Type B pancreatic cell (in vitro differentiated cells): ENCODE results near the gene KCNMB1. TPM values are rescaled to one million over a fixed set of nuclear protein-coding genes. Genes with fewer than 3 reads are reported as not detected.
"Not testable (repeated sequence)": the region's sequence is repeated elsewhere in the genome, so short reads cannot be mapped to it uniquely, and the experiment has no call there.

ENCODE experiments used
- DNase-seq: peaks from one replicate; pipeline ENCODE4 v3.0.0; 2021; ENCODE audit warnings: mixed read lengths; ENCODE audit not compliant: unreplicated experiment; ENCODE audit errors: extremely low spot score
- H3K27ac Mint-ChIP-seq: 2 replicates; pipeline ENCODE4 v1.8.0; 2021; ENCODE audit warnings: mild to moderate bottlenecking, mixed read lengths
- H3K27me3 Mint-ChIP-seq: 2 replicates; pipeline ENCODE4 v1.8.0; 2021; ENCODE audit warnings: mixed read lengths
- H3K36me3 Mint-ChIP-seq: 2 replicates; pipeline ENCODE4 v1.8.0; 2021; ENCODE audit warnings: mixed read lengths
- H3K4me1 Mint-ChIP-seq: one replicate; pipeline ENCODE4 v1.8.0; 2021; ENCODE audit warnings: mixed read lengths; ENCODE audit not compliant: unreplicated experiment
- H3K4me3 Mint-ChIP-seq: 2 replicates; pipeline ENCODE4 v1.8.0; 2021; ENCODE audit warnings: mild to moderate bottlenecking, mixed read lengths
- H3K9me3 Mint-ChIP-seq: 2 replicates; pipeline ENCODE4 v1.8.0; 2021; ENCODE audit warnings: mixed read lengths
- CTCF ChIP-seq: fragments of 200-600 bp; sonication (generic); conservative IDR thresholded peaks from 2 replicates; pipeline ENCODE4 v1.5.0; 2021; ENCODE audit warnings: antibody characterized with exemption, mild to moderate bottlenecking
- total RNA-seq: library from RNA; stranded (reverse); gene quantifications from 2 replicates; pipeline ENCODE4 v1.2.1, GENCODE V29; 2021; ENCODE audit warnings: low replicate concordance

Gene KCNMB1
- total RNA-seq, 1 donor from 2014 or later, result 0.34 TPM

GRCh38 chr5:170378740-170379139, 10.4 kb downstream of the KCNMB1 start:
- Mint-ChIP-seq H3K4me3 (no peak overlapping the region), H3K27me3 (peaks cover 5% of the 10 kb centered on the region), H3K27ac (no peak overlapping the region), H3K4me1 (no peaks in the 10 kb centered on the region), H3K9me3 (peaks cover 7% of the 10 kb centered on the region), H3K36me3 (no peaks in the 10 kb centered on the region)
- no peak for DNase-seq
- TF ChIP-seq CTCF, result no peak

GRCh38 chr5:170377027-170377426, 12.1 kb downstream of the KCNMB1 start:
- H3K27me3 Mint-ChIP-seq, result peaks cover 8% of the 10 kb centered on the region
- H3K9me3 Mint-ChIP-seq, result peaks cover 7% of the 10 kb centered on the region
- H3K4me1 Mint-ChIP-seq, result no peaks in the 10 kb centered on the region
- H3K36me3 Mint-ChIP-seq, result no peaks in the 10 kb centered on the region
- no peak overlapping the region for H3K27ac Mint-ChIP-seq
- no peak overlapping the region for H3K4me3 Mint-ChIP-seq
- DNase-seq, result no peak
- no peak for TF ChIP-seq CTCF

GRCh38 chr5:170376526-170376925, 12.6 kb downstream of the KCNMB1 start:
- not testable (repeated sequence) for H3K27ac Mint-ChIP-seq, H3K4me3 Mint-ChIP-seq, H3K9me3 Mint-ChIP-seq, H3K36me3 Mint-ChIP-seq, DNase-seq, H3K27me3 Mint-ChIP-seq, H3K4me1 Mint-ChIP-seq

GRCh38 chr5:170375283-170375682, 13.9 kb downstream of the KCNMB1 start:
- H3K4me3 Mint-ChIP-seq, result no peak overlapping the region
- DNase-seq, result no peak
- H3K27me3 Mint-ChIP-seq, result peaks cover 11% of the 10 kb centered on the region
- peaks cover 7% of the 10 kb centered on the region for H3K9me3 Mint-ChIP-seq
- H3K36me3 Mint-ChIP-seq, result no peaks in the 10 kb centered on the region
- no peak overlapping the region for H3K27ac Mint-ChIP-seq
- H3K4me1 Mint-ChIP-seq, result peaks cover 6% of the 10 kb centered on the region
- TF ChIP-seq CTCF, result no peak

- TF ChIP-seq CTCF, result no peak
- peaks cover 7% of the 10 kb centered on the region for H3K9me3 Mint-ChIP-seq
- no peak for DNase-seq
- no peak overlapping the region for H3K4me3 Mint-ChIP-seq
- H3K36me3 Mint-ChIP-seq, result no peaks in the 10 kb centered on the region
- peaks cover 15% of the 10 kb centered on the region for H3K27me3 Mint-ChIP-seq
- peaks cover 13% of the 10 kb centered on the region for H3K4me1 Mint-ChIP-seq
- no peak overlapping the region for H3K27ac Mint-ChIP-seq
Measured at GRCh38 chr5:170372971-170373370, 16.2 kb downstream of the KCNMB1 start.

- H3K27ac Mint-ChIP-seq, result no peak overlapping the region
- peaks cover 13% of the 10 kb centered on the region for H3K4me1 Mint-ChIP-seq
- DNase-seq, result no peak
- no peaks in the 10 kb centered on the region for H3K9me3 Mint-ChIP-seq
- TF ChIP-seq CTCF, result no peak
- no peak overlapping the region for H3K4me3 Mint-ChIP-seq
- peaks cover 15% of the 10 kb centered on the region for H3K27me3 Mint-ChIP-seq
- no peaks in the 10 kb centered on the region for H3K36me3 Mint-ChIP-seq
Measured at GRCh38 chr5:170368586-170368985, 20.6 kb downstream of the KCNMB1 start.
